Activated T-cell treated with anti-CD3 and anti-CD28 coated beads for 4 hours (primary cell): ENCODE measurements around the gene AASS.

Source experiments
- DNase-seq: peaks from one replicate; pipeline ENCODE4 v3.0.0-alpha.2; 2020

Gene AASS

DNA sequence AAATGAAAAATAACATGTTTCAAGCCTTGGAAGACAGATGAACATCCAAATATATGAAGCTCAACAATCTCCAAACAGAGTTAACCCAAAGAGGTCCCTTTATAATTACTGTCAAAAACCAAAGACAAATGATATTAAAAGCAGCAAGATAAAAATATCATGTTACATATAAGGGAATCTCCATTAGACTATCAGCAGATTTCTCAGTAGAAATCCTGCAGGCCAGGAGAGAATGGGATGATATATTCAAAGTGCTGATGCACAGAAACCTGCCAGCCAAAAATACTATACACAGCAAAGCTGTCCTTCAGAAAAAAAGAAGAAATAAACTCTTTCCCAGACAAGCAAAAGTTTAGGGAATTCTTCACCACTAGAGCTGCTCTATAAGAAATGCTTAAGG is 41.0 kb downstream of the AASS start:
- no peak for DNase-seq

DNA sequence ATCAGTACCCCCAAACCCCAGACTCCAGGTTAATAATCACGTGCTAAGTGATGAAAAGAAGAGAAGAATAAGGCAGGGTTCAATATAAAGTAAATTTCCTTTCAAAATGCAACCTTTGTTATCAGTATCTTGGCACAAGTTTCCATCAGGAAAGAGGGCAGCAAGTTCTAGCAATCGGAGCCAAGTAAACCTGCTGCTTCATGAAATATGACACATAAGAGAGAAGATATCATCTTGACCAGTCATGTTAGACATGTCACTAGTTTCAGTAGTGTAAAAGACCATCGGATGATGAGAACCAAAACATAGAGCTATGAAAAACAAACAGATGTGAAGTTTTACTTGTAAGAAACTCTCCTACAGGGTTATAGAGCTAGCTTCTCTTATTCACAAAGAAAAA is 44.0 kb downstream of the AASS start:
- DNase-seq: no peak

- no peak for DNase-seq
Observed at GRCh38 chr7:122095642-122096041, 48.4 kb downstream of the AASS start.

DNA sequence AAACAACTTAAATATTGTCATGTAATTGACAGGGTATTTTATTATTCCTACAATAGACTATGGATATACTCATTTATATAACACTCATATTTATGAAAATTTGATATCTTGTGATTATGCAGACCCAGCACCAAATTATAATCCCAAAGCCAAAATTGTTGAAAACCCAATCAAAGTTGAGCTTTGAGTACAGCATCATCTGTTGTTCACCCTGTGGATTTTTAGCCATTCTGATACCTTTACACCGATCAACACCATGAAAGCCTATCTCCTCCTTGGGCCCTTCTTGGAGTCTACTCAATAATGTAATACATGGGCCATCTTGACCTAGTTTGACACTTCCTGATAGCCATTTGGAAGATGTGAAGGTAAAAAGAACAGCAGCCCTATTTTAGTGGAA is 49.5 kb downstream of the AASS start:
- no peak for DNase-seq

DNA sequence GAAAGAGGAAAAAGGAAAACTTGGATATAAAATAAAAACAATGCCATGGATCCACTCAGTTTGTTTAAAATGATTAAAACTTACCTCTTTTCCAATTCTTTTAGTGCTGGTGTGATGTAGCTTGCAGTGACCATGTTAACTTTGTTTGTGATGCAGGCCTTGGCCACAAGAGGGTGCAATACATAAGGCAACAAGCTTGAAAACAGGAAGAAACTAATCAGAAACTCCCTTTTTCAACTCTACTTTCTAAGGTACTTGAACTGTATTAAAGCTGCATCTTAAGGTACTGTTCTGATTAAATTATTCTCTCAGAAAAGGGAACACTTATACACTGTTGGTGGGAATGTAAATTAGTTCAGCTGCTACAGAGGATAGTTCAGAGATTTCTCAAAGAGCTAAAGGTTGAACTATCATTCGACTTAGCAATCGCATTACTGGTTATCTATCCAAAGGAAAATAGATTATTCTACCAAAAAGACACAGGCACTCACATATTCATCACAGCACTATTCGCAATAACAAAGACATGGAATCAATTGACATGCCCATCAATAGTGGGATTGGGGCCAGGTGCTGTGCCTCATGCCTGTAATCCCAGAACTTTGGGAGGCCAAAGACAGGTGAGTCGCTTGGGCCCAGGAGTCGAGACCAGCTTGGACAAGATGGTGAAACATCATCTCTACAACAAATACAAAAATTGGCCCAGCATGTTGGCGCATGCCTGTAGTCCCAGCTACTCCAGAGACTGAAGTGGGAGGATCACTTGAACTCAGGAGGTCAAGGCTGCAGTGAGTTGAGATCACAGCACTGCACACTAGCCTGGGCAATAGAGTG is 50.9 kb downstream of the AASS start:
- DNase-seq: peak; percentile 27

- no peak for DNase-seq
Observed at GRCh38 chr7:122082670-122083069, 61.4 kb downstream of the AASS start.

DNA sequence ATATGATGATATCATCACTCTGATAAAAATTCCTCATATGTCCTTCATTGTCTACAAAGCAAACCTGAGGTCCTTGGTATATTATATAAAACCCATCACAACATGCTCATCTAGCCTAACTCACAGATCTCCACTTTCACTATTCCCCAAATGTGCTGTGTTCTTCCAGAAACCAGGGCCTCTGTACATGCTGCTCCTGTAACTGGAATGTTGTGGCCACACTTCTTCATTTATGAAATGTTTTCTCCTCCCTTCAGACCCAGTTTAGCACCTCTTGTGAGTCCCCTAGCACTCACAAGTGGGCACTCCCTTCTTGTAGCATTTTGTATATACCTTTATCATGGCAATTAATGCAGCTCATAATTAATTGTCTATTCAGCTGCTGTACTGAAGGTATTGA is 61.9 kb downstream of the AASS start:
- DNase-seq: no peak

- no peak for DNase-seq
Observed at GRCh38 chr7:122073635-122074034, 70.4 kb downstream of the AASS start.

GRCh38 chr7:122072924-122073599 is 71.0 kb downstream of the AASS start:
- DNase-seq: no peak

DNA sequence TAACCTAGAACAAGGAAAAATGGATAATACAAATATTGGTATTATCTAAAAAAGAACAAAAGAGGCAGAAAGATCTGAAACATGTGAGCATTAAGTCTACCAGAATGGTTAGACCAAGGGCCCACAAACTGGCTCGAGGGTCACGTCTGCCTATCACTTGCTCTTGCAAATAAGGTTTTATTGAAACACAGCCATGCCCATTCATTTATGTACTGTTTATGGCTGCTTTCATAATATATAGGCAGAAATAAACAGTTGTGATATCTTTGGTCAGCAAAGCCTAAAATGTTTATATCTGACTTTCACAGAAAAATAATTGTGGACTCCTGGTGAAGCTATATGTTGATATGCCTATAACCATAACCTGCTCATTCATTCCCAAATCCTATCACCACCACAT is 71.8 kb downstream of the AASS start:
- no peak for DNase-seq

- DNase-seq: no peak
Observed at GRCh38 chr7:122070834-122071233, 73.2 kb downstream of the AASS start.

- DNase-seq: no peak
Observed at GRCh38 chr7:122070062-122070461, 74.0 kb downstream of the AASS start.

DNA sequence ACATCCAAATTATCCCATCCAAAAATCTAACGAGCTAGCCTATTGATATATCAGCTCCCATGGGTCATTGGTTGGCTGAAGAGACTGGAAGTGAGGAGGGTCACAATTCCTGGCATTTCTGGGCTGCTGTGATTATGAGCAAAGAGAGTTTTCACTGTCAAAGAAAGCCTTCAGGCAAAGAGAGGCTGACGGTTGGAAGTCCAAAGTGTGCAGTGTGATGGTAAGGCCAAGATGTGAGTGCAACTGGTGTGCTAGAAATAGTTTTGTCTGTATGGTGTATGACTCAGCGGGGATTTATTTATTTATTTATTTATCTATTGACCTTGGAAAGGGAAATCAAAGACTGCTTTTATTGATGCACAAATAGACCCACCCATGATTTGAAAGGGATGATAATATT is 75.0 kb downstream of the AASS start:
- no peak for DNase-seq

GRCh38 chr7:122068046-122068445 is 76.0 kb downstream of the AASS start:
- no peak for DNase-seq

GRCh38 chr7:122067077-122067476 is 77.0 kb downstream of the AASS start:
- no peak for DNase-seq

DNA sequence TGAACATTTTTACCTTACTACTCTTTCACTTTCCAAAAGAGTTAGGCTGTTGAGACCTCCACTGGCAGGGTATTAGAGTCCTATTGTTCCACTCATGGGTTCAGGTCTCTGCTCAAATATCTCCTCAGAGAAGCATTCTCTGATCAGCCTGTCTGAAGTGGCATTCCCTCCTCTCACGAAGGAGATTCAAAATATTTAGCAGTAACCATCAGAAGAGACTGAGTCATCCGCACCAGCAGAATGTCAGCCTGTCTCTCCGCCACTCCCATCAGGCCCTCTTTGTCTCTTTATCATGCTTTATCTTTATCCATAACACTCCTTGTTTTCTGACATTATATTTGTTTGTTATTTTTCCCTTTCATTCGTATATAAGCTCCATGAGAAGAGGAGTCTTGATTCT is 79.1 kb downstream of the AASS start:
- DNase-seq: no peak

- no peak for DNase-seq
Observed at GRCh38 chr7:122063146-122063545, 80.9 kb downstream of the AASS start.

DNA sequence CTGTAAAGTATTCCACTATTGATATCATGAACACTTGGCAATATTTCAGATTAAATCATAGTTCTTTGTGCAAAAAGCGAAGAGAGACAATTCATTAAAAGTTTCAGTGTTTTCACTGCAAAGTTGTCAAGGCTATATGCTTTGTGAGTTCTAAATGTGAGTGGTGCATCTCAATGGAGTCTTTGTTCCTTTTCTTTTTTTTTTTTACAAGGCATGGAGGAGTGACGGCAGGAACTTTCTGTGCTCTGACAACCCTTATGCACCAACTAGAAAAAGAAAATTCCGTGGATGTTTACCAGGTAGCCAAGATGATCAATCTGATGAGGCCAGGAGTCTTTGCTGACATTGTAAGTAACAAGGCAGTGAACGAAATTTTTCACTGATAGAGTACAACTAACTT is 84.5 kb downstream of the AASS start:
- DNase-seq: no peak

GRCh38 chr7:122056977-122057376 is 87.1 kb downstream of the AASS start:
- no peak for DNase-seq

DNA sequence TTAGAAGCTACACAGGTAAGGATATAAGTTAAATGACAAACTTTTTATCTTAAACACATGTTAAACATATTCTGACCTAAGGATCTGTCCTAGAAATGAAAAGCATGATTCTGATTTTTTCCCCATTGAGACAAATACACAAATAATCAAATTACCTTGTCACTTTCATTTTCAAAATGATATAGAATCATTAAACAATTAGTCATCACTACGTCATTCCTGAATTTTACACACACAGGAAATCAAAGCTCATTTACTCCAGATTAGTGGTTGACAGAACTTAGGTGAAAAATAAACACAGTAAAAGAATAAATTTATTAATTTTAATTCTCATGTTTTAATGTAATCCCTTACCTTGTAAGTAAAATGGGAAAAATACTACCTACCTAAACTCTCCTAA is 89.0 kb downstream of the AASS start:
- no peak for DNase-seq

DNA sequence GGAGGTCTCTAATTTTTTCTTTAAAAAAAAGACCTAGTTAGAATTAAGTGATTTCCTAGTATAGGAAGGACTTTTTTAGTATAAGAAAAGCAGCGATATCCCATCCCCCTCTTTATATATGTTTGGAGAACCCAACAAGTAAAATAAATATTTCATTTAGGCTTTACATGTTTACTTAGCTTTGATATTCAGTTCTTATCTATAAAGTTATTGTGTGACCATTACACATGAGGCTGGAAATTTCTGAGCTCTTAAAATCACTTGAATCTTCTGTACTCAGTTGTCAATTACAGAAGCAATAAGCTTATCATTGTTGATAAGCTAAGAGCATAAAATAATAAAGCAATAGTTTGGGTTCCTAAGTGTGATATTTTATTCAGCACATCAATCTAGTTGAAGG is 89.7 kb downstream of the AASS start:
- DNase-seq: no peak

DNA sequence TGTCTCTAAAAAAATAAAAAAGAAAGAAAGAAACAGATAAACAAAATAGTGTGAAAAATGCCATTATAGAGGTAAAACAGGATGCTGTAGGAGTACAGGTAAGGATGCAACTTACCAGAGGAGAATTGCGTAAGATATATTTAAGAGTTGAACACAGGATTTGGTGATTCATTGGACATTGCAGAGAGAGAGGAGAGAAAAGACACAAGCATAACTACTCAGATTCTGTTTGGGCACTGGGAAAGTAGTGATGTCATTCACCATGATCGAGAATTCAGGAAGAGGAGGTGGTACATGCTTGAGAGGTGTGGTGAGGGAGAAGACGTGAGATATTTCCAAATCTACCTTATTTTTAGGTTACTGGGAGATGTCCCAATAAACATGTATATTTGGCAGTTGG is 97.6 kb downstream of the AASS start:
- no peak for DNase-seq

GRCh38 chr7:122040147-122040546 is 103.9 kb downstream of the AASS start:
- no peak for DNase-seq

- no peak for DNase-seq
Observed at GRCh38 chr7:122038904-122039303, 105.1 kb downstream of the AASS start.

GRCh38 chr7:122038134-122038533 is 105.9 kb downstream of the AASS start:
- DNase-seq: no peak
